A549 (cell line): ENCODE measurements around the gene NFE2L3.

Experiments
- POLR2A ChIP-seq: IDR thresholded peaks from 2 replicates; pipeline ENCODE4 v1.6.1; 2012; ENCODE audit warnings: mild to moderate bottlenecking, low read length
- TF ChIP-seq, protein P1 (sequence below): fragments of >200 bp; sonication (Bioruptor Twin); formaldehyde crosslinking; IDR thresholded peaks from 3 replicates; pipeline ENCODE4 v1.5.1; 2016

DNA sequence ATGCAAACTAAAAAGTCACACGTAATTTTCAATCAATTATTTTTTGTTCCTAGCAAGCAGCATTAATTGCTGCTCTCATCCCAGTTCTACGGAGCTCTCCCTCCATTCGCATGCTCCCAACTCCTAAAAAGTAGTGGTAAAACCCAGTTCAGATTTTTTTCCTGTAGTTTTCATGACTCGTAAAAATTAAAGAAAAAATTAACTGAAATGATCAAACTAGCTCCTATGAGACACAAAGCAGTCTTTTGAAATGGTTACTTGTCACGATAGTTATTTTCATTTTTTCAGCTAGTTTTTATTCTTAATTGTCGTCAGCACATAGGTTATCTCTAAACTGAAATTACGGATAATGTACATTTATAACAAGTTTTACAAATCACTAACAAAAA lies 46.8 kb downstream of the NFE2L3 start:
- no peak for TF ChIP-seq POLR2A
- TF ChIP-seq, protein P1, sequence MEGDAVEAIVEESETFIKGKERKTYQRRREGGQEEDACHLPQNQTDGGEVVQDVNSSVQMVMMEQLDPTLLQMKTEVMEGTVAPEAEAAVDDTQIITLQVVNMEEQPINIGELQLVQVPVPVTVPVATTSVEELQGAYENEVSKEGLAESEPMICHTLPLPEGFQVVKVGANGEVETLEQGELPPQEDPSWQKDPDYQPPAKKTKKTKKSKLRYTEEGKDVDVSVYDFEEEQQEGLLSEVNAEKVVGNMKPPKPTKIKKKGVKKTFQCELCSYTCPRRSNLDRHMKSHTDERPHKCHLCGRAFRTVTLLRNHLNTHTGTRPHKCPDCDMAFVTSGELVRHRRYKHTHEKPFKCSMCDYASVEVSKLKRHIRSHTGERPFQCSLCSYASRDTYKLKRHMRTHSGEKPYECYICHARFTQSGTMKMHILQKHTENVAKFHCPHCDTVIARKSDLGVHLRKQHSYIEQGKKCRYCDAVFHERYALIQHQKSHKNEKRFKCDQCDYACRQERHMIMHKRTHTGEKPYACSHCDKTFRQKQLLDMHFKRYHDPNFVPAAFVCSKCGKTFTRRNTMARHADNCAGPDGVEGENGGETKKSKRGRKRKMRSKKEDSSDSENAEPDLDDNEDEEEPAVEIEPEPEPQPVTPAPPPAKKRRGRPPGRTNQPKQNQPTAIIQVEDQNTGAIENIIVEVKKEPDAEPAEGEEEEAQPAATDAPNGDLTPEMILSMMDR = no peak
